WTC11 (cell line): ENCODE results near the gene ATP2B2. TPM values are rescaled to one million over a fixed set of nuclear protein-coding genes. Genes with fewer than 3 reads are reported as not detected.

Experiments
- ATAC-seq: fragments of 200-7000 bp; cut with Tn5 transposase; 2 replicates; pipeline ENCODE4 v1.10.0; 2021; ENCODE audit warnings: mild to moderate bottlenecking, moderate library complexity
- CTCF ChIA-PET: fragments of 300-600 bp; sonication (Branson Sonifier 250); formaldehyde crosslinking; loops from one replicate; lab custom pipeline; 2021; ENCODE audit warnings: antibody characterized with exemption; lab: Charles Lee
- POLR2A ChIA-PET: fragments of 350-600 bp; sonication (Branson Sonifier 250); formaldehyde crosslinking; loops from one replicate; lab custom pipeline; 2021; ENCODE audit warnings: antibody characterized with exemption; lab: Charles Lee
- DNase-seq: peaks from one replicate; pipeline ENCODE4 v3.0.0; 2021; ENCODE audit warnings: low spot score
- H3K27ac Mint-ChIP-seq: 2 replicates; pipeline ENCODE4 v1.8.0; 2021; ENCODE audit warnings: mixed read lengths
- H3K27me3 Mint-ChIP-seq: 2 replicates; pipeline ENCODE4 v1.8.0; 2021; ENCODE audit warnings: low read depth, mild to moderate bottlenecking, moderate library complexity, mixed read lengths
- H3K36me3 Mint-ChIP-seq: 2 replicates; pipeline ENCODE4 v1.8.0; 2021; ENCODE audit warnings: mixed read lengths
- H3K4me1 Mint-ChIP-seq: 2 replicates; pipeline ENCODE4 v1.8.0; 2022; ENCODE audit warnings: mixed read lengths
- H3K4me3 Mint-ChIP-seq: 2 replicates; pipeline ENCODE4 v1.8.0; 2021; ENCODE audit warnings: mild to moderate bottlenecking, moderate library complexity, mixed read lengths
- H3K9me3 Mint-ChIP-seq: 2 replicates; pipeline ENCODE4 v1.8.0; 2021; ENCODE audit warnings: mixed read lengths
- ATF1 ChIP-seq: sonication (generic); formaldehyde crosslinking; IDR thresholded peaks from 2 replicates; pipeline ENCODE4 v1.8.1; 2023; ENCODE audit warnings: mild to moderate bottlenecking, moderate library complexity, missing genetic modification reagents
- E2F5 ChIP-seq: sonication (generic); formaldehyde crosslinking; IDR thresholded peaks from 2 replicates; pipeline ENCODE4 v1.8.1; 2022; ENCODE audit warnings: mild to moderate bottlenecking, moderate library complexity, missing genetic modification reagents
- ELF4 ChIP-seq: sonication (generic); formaldehyde crosslinking; IDR thresholded peaks from 2 replicates; pipeline ENCODE4 v1.8.1; 2022; ENCODE audit warnings: low read depth, mild to moderate bottlenecking, moderate library complexity, missing genetic modification reagents
- ETV6 ChIP-seq: sonication (generic); formaldehyde crosslinking; IDR thresholded peaks from 2 replicates; pipeline ENCODE4 v1.8.1; 2022; ENCODE audit warnings: mild to moderate bottlenecking, missing genetic modification reagents
- FOXJ3 ChIP-seq: sonication (generic); formaldehyde crosslinking; IDR thresholded peaks from 2 replicates; pipeline ENCODE4 v1.9.0; 2021; ENCODE audit warnings: missing genetic modification reagents, mild to moderate bottlenecking, borderline replicate concordance
- GTF2I ChIP-seq: fragments of 250-450 bp; sonication (Bioruptor Pico); conservative IDR thresholded peaks from 2 replicates; pipeline ENCODE4 v1.4.0; 2021; ENCODE audit warnings: mild to moderate bottlenecking
- IRF2 ChIP-seq: sonication (generic); formaldehyde crosslinking; IDR thresholded peaks from 2 replicates; pipeline ENCODE4 v1.8.0; 2022; ENCODE audit warnings: low read depth, missing genetic modification reagents, borderline replicate concordance
- JAZF1 ChIP-seq: fragments of 250-450 bp; sonication (Bioruptor Pico); IDR thresholded peaks from 2 replicates; pipeline ENCODE4 v1.9.0; 2021; ENCODE audit warnings: moderate library complexity, mild to moderate bottlenecking, inconsistent platforms
- NR3C1 ChIP-seq: sonication (generic); formaldehyde crosslinking; conservative IDR thresholded peaks from 2 replicates; pipeline ENCODE4 v1.8.1; 2023; ENCODE audit warnings: low read depth, mild to moderate bottlenecking, missing genetic modification reagents
- PRRX2 ChIP-seq: fragments of 250-450 bp; sonication (Bioruptor Pico); IDR thresholded peaks from 2 replicates; pipeline ENCODE4 v1.8.0; 2021; ENCODE audit warnings: mild to moderate bottlenecking
- RORB ChIP-seq: fragments of 250-450 bp; sonication (Bioruptor Pico); IDR thresholded peaks from 2 replicates; pipeline ENCODE4 v1.9.0; 2021; ENCODE audit warnings: mild to moderate bottlenecking
- STAT6 ChIP-seq: sonication (generic); formaldehyde crosslinking; conservative IDR thresholded peaks from 2 replicates; pipeline ENCODE4 v1.8.1; 2023; ENCODE audit warnings: mild to moderate bottlenecking, low read depth, missing genetic modification reagents, moderate library complexity
- TP53 ChIP-seq: sonication (generic); formaldehyde crosslinking; IDR thresholded peaks from 2 replicates; pipeline ENCODE4 v1.8.1; 2023; ENCODE audit warnings: mild to moderate bottlenecking, missing genetic modification reagents
- USF2 ChIP-seq: sonication (generic); formaldehyde crosslinking; IDR thresholded peaks from 2 replicates; pipeline ENCODE4 v1.8.1; 2023; ENCODE audit warnings: mild to moderate bottlenecking, missing genetic modification reagents, moderate library complexity
- total RNA-seq: library from RNA; stranded (reverse); gene quantifications from 3 replicates; pipeline ENCODE4 v1.2.3, GENCODE V29; 2021
- TF ChIP-seq, protein P1 (sequence below): fragments of 250-450 bp; sonication (Bioruptor Pico); IDR thresholded peaks from 2 replicates; pipeline ENCODE4 v1.9.0; 2021; ENCODE audit warnings: moderate library complexity, mild to moderate bottlenecking, inconsistent platforms, borderline replicate concordance
- TF ChIP-seq, protein P2 (sequence below): sonication (generic); formaldehyde crosslinking; IDR thresholded peaks from 2 replicates; pipeline ENCODE4 v1.8.1; 2023; ENCODE audit warnings: mild to moderate bottlenecking, missing genetic modification reagents, moderate library complexity
- TF ChIP-seq, protein P3 (sequence below): sonication (generic); formaldehyde crosslinking; IDR thresholded peaks from 2 replicates; pipeline ENCODE4 v1.8.1; 2023; ENCODE audit warnings: mild to moderate bottlenecking, missing genetic modification reagents, borderline replicate concordance
- TF ChIP-seq, protein P4 (sequence below): fragments of 250-450 bp; sonication (Bioruptor Pico); IDR thresholded peaks from 2 replicates; pipeline ENCODE4 v1.8.0; 2021; ENCODE audit warnings: mild to moderate bottlenecking

ATP2B2 gene
- total RNA-seq, 1 experiment from 2014 or later: 0.48 TPM

DNA sequence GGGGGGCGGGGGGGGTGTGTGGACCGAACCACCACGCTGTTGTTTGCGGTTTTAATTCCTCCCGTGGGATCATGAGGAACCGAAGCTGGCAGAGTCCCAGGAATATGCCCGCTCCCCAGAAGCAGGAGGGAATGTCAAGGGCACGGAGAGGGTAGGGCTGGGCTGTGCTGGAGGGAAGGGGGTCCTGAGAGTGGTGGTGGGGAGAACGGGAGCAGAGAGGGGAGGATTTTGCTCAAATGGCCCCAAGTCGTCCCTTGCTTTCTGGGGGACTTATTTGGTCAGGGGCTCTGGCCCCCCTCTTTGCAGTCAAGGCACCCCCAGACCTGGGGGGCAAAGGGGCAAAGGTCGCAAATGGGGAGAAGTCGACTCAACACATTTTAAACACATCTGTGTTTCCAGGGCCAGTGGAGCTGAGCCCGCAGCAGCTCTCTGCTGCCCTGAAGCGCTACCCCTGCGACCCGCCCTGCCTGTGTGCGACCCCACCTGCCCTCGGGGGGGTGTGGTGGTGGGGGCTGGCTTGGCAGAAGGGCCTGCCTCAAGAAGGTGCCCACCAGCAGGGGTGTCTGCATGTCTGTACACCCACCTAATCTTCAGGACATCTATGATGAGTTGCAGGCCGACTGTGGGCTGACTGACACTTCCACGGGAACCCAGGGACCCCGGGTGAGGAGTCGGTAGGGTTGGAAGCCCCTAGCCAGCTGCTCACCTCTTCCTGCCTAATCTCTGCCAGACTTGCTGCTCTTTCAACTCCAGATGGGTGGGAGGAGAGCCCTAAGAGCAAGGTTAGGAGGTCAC lies 602 bp upstream of the ATP2B2 start:
- Mint-ChIP-seq H3K36me3 (no peaks in the 10 kb centered on the region), H3K4me3 (peak overlapping the region; percentile 52), H3K4me1 (peaks cover 7% of the 10 kb centered on the region), H3K9me3 (no peaks in the 10 kb centered on the region), H3K27me3 (peaks cover 7% of the 10 kb centered on the region), H3K27ac (no peak overlapping the region)
- DNase-seq (no peak), ATAC-seq (peak; percentile 53)
- ChIA-PET POLR2A (no interaction called here), CTCF (interaction anchor here (0.6 to 1.3 kb wide), 3 partner anchors 162 to 463 kb away, joined by 4 read pairs; no protein-coding TSS in a partner anchor)
- TF ChIP-seq, protein P1, sequence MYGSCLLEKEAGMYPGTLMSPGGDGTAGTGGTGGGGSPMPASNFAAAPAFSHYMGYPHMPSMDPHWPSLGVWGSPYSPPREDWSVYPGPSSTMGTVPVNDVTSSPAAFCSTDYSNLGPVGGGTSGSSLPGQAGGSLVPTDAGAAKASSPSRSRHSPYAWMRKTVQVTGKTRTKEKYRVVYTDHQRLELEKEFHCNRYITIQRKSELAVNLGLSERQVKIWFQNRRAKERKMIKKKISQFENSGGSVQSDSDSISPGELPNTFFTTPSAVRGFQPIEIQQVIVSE (CRISPR knock-in tag): no peak
- TF ChIP-seq STAT6 (CRISPR knock-in tag) (no peak), USF2 (CRISPR knock-in tag) (no peak), NR3C1 (CRISPR knock-in tag) (no peak), RORB (CRISPR knock-in tag) (no peak), TP53 (CRISPR knock-in tag) (no peak), PRRX2 (no peak), ETV6 (CRISPR knock-in tag) (no peak), FOXJ3 (CRISPR knock-in tag) (no peak), E2F5 (CRISPR knock-in tag) (no peak), GTF2I (no peak), ATF1 (no peak), IRF2 (CRISPR knock-in tag) (no peak), ELF4 (CRISPR knock-in tag) (no peak), JAZF1 (CRISPR knock-in tag) (no peak)
- TF ChIP-seq, protein P2, sequence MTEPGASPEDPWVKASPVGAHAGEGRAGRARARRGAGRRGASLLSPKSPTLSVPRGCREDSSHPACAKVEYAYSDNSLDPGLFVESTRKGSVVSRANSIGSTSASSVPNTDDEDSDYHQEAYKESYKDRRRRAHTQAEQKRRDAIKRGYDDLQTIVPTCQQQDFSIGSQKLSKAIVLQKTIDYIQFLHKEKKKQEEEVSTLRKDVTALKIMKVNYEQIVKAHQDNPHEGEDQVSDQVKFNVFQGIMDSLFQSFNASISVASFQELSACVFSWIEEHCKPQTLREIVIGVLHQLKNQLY (CRISPR knock-in tag): no peak
- TF ChIP-seq, protein P3, sequence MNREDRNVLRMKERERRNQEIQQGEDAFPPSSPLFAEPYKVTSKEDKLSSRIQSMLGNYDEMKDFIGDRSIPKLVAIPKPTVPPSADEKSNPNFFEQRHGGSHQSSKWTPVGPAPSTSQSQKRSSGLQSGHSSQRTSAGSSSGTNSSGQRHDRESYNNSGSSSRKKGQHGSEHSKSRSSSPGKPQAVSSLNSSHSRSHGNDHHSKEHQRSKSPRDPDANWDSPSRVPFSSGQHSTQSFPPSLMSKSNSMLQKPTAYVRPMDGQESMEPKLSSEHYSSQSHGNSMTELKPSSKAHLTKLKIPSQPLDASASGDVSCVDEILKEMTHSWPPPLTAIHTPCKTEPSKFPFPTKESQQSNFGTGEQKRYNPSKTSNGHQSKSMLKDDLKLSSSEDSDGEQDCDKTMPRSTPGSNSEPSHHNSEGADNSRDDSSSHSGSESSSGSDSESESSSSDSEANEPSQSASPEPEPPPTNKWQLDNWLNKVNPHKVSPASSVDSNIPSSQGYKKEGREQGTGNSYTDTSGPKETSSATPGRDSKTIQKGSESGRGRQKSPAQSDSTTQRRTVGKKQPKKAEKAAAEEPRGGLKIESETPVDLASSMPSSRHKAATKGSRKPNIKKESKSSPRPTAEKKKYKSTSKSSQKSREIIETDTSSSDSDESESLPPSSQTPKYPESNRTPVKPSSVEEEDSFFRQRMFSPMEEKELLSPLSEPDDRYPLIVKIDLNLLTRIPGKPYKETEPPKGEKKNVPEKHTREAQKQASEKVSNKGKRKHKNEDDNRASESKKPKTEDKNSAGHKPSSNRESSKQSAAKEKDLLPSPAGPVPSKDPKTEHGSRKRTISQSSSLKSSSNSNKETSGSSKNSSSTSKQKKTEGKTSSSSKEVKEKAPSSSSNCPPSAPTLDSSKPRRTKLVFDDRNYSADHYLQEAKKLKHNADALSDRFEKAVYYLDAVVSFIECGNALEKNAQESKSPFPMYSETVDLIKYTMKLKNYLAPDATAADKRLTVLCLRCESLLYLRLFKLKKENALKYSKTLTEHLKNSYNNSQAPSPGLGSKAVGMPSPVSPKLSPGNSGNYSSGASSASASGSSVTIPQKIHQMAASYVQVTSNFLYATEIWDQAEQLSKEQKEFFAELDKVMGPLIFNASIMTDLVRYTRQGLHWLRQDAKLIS (CRISPR knock-in tag): no peak
- TF ChIP-seq, protein P4, sequence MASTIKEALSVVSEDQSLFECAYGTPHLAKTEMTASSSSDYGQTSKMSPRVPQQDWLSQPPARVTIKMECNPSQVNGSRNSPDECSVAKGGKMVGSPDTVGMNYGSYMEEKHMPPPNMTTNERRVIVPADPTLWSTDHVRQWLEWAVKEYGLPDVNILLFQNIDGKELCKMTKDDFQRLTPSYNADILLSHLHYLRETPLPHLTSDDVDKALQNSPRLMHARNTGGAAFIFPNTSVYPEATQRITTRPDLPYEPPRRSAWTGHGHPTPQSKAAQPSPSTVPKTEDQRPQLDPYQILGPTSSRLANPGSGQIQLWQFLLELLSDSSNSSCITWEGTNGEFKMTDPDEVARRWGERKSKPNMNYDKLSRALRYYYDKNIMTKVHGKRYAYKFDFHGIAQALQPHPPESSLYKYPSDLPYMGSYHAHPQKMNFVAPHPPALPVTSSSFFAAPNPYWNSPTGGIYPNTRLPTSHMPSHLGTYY (CRISPR knock-in tag): no peak
